GM18873 (cell line): ENCODE data around the gene GPRC5D.

Experiments used
- ATAC-seq: cut with Tn5 transposase; IDR thresholded peaks from one replicate; pipeline ENCODE4 v1.9.1; 2021; ENCODE audit warnings: mild to moderate bottlenecking, moderate library complexity, moderate number of reproducible peaks; ENCODE audit not compliant: unreplicated experiment, low FRiP score

GPRC5D gene

GRCh38 chr12:12952036-12952435, at the start of gene GPRC5D:
TSS of gene GPRC5D (minus strand) at chr12:12952170. CDS start at chr12:12950384, 1,786 bp downstream.
- ATAC-seq: no peak

- ATAC-seq: no peak
These were observed 49.7 kb upstream of the GPRC5D start for GRCh38 chr12:13001775-13002040.

GRCh38 chr12:13000925-13001774, 49.2 kb upstream of the GPRC5D start:
- ATAC-seq: peak; percentile 14

DNA sequence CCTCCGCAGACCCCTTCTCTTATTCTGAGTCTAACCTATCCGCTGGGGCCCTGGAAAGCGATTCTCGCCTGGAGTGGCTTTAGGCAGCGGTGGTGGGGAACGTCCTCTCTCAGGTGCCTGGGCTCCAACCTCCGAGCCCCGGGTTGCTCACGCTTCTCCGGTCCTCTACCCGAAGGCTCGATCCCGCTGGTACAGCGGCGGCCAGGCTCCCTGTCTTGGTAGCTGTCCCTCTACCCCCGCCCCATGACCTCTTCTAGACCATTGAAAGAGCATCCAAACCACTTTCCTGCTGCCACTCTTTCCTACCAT, 48.6 kb upstream of the GPRC5D start:
- peak; percentile 36 for ATAC-seq

- ATAC-seq: peak; percentile 63
These were observed 48.1 kb upstream of the GPRC5D start, which contains the start of gene HEBP1 for GRCh38 chr12:12999959-13000615. TSS of gene HEBP1 (minus strand) at chr12:13000265. CDS start at chr12:13000114, 151 bp downstream.

DNA sequence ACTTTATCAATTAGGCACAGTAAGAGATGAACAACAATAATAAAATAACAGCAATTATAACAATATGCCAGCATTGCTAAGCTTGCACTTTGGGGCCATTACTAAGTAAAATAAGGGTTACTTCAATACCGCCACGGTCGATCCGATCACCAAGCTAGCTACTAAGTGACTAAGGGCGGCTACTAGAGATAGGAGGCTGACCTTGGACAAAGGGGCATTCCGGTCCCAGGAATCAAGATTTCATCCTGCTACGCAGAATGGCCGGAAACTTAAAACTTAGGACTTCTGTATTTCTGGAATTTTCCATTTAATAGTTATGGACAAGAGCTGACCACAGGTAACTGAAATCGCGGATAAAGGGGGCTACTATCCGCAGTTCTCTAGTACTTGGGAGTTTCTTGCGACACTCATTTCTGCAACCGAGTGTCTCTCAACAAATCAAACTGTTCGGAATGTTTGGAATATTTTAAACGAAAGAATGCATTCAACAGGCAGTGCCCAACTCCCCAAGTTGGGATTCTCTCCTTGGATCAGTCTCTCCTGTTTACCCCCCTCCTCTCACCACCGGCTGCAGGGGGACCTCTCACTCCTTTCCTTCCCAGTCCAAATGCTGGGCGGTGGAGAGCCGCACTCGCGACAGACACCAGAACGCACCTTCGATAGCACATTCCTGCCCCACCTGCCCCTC, 47.4 kb upstream of the GPRC5D start:
- peak; percentile 6 for ATAC-seq

DNA sequence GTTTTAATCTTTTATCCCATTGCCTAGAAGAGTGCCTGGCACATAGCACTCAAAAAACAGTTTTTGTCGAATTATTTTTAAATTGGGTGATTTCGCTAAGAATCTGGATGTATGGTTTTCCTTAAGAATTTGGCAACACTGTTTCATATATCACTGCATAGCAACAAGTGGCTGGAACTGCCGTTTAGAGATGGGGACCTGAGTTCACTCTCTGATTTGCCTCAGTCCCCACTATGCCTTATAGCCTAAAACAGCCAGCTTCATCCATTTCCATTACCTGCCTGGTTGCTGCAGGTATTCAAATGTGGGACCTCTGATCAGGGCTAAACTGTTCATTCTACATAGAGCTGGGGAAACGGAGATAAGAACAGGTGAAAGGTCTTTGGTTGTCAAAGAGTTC, 46.3 kb upstream of the GPRC5D start:
- ATAC-seq: no peak

DNA sequence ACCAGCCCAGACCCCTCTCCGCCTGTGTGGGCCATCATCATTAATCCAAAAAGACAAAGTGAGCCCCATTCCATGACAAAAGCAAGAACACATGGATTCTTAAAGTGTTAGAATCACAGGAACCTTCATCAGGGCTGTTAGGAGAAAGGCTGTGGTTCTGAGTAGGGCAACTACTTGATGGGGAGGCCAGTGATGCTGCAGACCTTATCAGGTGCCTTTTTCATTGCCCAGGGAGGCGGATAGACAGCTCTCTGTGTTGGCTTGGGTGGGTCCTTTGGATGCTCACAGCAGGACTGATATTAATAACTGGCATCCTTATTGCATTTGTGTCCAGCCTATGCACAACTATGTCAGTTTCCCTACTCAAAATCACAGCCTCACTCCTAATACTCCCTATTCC, 45.8 kb upstream of the GPRC5D start:
- ATAC-seq: no peak

GRCh38 chr12:12997156-12997555, 45.2 kb upstream of the GPRC5D start:
- ATAC-seq: no peak

GRCh38 chr12:12996209-12996608, 44.2 kb upstream of the GPRC5D start:
- ATAC-seq: no peak

DNA sequence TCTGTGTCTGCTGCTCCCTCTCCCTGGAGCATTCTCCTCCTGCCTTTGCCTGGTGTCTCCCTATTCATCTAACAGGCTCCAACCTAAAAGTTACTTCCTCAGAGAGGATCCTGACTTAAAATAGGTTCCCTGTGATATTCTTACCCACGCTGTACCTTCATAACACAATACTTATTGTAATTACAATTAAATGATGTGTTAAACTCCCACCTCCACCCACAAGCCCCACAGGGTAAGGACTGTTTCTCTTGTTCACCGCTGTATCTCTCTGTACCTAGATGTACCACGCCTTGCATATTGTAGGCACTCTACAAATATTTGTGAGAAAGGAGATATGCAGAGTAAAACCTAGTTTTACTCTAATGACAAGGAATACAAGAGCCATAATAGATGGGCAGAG, 43.1 kb upstream of the GPRC5D start:
- ATAC-seq: no peak

GRCh38 chr12:12993367-12993766, 41.4 kb upstream of the GPRC5D start:
- no peak for ATAC-seq

DNA sequence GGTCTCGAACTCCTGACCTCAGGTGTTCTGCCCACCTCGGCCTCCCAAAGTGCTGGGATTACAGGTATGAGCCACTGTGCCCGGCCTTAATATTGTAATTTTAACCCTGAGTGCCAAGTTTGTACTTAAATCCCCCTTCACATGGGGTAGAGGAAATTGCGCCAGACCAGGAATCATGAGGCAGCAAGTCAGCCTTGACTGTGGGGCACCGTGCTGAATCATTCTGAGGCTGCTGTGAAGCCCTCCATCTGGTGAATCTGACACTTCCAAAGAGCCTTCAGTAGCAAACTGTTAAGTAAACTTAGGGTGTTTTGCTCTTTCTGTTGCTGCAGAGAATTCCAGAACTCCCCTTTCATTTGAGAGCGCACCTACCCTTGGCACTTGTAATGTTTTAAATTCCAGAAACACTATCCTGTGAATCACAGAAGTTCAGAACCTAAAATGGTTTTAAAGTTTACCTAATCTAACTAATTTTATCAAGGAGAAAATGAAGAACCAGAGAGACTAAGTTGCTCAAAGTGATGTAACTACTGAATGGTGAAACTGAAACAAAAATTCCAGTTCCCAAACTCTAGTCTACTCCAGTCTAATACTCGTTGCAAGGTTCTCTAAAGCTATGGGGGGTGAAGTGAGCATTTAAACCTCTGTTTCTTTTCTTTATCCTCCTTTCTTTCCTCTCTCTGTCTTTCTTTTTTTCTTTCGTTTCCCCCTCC, 40.6 kb upstream of the GPRC5D start:
- ATAC-seq: no peak

GRCh38 chr12:12990700-12991468, 38.9 kb upstream of the GPRC5D start:
- ATAC-seq: no peak

DNA sequence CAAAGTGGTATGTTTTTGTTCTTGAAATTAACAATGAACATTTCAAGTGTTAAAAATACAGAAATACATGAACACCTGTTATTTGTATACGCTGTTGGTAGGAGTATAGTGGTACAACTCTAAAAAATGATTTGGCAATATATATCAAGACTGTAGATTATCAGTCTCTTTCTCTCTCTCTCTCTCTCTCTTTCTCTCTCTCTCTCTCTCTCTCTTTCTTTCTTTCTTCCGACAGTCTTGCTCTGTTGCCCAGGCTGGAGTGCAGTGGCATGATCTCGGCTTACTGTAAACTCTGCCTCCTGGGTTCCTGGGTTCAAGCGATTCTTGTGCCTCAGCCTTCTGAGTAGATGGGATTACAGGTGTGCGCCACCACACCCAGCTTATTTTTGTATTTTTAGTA, 35.5 kb upstream of the GPRC5D start:
- ATAC-seq: no peak

- ATAC-seq: no peak
These were observed 34.9 kb upstream of the GPRC5D start for GRCh38 chr12:12986775-12987331.

DNA sequence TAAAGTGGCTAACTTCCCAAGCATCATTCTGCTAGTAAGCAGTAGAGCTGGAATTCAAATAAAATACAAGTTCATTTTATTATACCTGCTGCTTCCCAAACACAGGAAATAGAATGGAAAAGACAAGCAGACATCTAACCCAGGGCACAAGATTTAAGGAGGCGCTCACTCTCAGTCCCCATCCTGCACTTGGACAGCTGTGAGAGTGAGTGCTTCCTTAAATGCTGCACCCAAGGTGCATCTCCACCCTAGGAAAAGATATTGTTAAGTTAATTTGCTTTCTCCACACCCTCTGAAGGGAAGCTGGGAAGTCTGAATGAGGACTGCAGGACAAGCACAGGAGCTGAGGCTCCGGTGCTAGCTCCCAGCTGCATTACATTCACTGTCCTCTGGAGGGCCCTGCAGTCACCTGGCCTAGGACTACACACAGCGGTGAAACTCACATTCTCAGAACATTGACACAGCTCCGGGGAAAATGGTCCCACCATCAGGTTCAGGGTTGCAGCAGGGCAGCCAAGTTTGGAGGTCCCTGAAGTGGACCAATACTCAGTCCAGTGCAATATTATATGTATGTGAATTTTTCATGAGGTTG, 33.9 kb upstream of the GPRC5D start:
- ATAC-seq: no peak

DNA sequence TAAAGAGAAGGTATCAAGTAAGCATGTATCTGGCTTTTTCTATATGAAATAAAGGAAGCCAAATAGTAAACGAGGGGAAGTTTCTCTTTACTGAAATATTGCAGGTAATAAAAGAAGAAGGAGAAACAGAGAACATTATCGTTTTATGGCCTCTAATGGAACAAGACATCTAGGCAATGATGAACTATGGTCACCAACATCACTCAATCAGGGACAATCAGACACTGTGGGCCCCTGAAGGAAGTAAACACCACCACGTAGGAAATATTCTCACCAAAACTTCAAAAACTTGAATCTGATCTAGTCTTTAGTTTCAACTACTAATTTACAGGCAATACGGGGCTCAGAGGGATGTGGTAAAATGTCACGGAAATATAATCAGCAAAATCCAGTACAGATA, 32.2 kb upstream of the GPRC5D start:
- ATAC-seq: no peak

DNA sequence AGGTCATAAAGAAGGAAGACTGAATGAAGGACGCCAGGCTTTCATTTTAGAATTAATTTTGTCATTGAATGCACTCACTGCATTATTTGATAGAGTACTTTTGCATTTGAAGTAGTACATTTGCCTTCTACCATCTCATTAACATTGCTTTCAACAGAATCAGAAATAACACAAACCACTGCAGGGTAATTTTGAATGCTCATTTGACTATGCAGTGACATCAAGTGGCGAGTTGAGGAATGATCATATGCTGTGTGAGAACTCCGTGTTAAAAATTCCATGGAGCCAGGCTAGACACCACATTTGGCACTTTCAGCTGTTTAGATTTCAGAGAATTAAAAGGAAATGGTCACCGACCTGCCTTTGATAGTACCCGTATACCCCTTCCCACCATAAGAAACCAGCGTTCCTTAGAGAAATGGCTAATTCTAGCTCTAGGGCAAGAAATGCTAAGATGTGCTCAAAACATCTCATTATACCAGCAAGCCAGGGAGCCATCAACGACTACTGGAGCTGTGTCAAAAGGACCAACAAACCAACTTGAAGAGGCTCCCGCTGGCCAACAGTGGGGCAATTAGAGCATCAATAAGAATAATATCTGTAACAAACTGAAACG, 31.6 kb upstream of the GPRC5D start:
- ATAC-seq: no peak
